NCI-H187 treated with DMSO at 0.1 percent for 48 hours (cell line): Measurements from ENCODE around the gene TAGAP.

ENCODE experiments used
- DNase-seq: peaks from one replicate; lab custom pipeline; 2025; lab: John Stamatoyannopoulos, UW

Gene TAGAP

DNA sequence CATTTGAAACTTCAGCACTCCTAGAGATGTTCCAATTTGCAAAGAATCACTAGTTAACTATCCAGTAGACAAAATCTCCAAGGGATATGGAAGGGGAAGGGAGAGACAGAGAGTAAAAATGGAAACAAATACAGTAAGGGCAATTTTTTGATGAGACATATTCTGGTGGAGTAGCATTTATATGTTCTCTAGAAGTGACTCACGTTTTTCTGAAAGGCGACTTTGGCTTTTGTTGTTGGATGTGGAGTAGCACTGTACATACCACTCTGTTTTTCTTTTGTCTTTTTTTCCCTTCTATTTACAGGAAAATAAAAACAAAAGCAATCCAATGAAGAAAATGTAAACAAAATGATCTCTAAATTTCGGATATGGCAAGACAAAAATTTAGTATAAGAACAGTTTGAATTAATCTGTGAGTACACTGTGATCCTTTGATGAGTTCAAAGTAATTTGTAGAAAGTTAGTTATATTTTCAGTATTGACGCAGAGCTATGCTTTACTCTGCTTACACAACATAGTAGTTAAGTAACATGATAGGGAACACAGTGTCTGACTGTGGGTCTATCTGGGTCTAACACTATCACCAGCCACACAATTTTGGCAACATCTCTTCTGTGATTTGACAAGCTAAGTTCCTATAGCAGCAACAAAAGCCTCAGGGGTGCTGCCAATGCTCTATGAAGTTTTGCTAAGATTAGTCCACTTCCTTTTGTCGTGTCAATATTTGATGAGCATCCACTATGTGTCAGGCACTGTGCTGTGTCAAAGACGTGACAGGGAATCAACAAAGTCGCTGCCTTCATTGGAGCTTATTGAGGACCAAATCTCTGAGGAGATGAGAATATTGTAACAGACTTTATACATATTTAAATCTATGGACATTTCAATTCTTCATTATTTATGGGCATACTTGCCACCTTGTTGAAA is 27.3 kb upstream of the TAGAP start:
- DNase-seq = no peak

- no peak for DNase-seq
Measured at GRCh38 chr6:159068904-159069578, 24.2 kb upstream of the TAGAP start.

DNA sequence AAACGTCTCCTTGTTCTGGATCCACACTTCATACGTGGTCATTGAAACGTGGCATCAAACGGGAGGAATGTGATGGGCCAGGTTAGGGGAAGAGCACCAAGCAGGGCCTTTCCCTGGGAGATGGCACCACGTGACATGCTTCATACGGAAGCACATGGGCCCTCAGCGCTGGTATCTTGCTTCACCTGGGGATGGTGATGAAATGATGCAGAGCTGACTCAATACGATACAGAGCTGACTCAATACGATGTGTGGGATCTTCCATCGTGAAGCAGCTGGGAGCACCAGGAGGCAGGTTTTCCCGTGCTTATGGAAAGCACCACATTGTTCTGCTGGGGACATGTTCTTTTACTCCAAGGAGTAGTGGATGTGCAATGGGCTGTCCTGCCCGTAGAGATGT is 22.5 kb upstream of the TAGAP start:
- DNase-seq = no peak

- DNase-seq = no peak
Measured at GRCh38 chr6:159066483-159066882, 21.7 kb upstream of the TAGAP start.

DNA sequence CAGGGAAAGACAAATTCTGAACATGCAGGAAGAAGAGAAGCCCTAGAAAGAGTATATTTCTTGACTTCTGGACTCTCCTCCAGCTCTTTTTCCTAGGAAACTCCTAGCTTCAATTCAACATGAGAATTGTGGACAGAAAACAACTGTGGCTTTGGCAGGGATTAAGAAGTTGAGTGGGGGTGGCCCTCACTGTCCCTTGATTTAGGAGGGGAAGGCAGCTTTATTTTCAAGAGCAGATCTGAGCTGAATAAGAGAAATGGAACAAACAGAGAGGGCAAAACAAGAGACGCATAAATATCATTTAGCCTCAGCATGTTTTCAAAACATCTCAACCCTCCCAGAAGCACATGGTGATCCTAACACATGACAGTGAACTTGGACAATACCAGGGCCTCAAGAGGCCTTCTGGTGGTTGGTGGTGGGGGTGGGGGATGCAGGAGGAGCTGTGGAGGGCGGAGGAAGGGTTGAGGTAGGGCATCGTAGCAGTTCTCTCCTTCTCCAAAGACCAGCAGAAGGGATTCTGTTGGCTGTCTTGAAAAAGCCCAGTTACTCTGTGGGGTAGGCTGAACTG is 21.1 kb upstream of the TAGAP start:
- DNase-seq = no peak

DNA sequence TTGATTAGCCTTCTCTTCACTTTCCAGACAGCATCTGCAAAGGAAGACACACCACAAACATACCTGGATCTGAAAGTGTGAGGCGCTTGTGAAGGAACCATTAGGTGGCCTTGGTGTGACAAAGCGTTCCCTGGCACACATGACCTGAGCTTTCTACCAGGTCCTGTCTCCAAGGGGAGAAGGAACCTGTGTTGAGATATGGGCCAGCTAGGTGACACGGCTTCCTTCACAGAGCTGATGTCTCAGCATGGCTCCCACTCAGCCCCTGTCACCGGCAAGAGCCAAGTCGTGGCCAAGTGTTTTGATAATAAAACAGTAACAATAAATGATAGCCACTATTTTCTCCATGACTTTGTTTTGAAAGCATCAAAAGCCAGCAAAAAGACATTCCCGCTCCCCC is 20.3 kb upstream of the TAGAP start:
- no peak for DNase-seq

GRCh38 chr6:159064477-159064876 is 19.7 kb upstream of the TAGAP start:
- no peak for DNase-seq

GRCh38 chr6:159063549-159063948 is 18.8 kb upstream of the TAGAP start:
- no peak for DNase-seq

- DNase-seq = no peak
Measured at GRCh38 chr6:159062976-159063375, 18.2 kb upstream of the TAGAP start.

DNA sequence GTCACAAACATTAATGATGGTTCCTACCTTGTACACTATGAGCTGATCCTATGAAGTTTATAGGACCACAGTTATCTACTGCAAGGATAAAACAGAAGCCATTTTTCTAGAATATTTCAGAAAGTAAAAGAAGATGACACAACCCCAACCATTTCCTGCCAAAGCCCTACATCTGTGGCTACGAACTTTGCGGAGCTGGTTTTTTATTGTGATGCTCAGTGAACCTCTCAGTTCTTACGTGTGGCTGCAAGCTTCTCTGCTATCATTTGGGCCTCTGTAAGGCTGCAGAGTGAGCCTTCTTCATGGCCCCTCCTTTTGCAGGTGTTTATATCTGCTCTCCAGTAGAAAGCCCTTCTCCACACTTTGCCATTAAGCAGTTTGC is 17.8 kb upstream of the TAGAP start:
- no peak for DNase-seq

DNA sequence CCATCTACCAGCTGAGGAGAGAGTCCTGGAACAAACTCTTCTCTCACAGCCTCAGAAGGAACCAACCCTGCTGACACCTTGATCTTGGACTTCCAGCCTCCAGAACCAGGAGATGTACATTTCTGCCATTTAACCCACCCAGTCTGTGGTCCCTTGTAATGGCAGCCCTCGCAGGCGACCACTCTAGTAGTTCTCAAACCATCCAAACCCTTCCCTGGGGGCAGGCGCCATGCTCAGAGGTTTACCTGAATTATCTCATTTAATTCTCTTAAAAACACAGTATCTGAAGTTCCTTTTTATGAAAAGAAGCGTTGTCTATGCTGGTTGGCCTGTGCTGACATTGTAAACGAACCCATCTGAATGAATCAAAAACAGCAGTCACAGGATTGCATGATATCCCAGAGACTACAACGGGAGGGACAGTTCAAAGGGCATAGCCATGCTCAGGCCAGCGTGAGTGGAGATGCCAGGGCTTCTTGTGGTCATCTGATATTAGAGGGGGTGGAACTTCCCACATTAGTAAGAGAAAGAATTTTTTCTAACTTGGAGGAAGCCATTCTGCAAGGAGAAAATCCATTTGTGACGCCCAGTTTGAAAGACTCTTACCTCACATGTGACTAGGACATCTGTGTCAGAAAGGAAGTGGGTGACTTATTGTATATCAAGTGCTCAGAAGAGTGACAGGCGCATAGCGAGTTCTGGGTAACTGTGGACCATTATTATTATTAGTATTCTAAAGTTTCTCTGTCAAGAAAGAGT is 17.2 kb upstream of the TAGAP start:
- no peak for DNase-seq

GRCh38 chr6:159061146-159061545 is 16.4 kb upstream of the TAGAP start:
- no peak for DNase-seq

DNA sequence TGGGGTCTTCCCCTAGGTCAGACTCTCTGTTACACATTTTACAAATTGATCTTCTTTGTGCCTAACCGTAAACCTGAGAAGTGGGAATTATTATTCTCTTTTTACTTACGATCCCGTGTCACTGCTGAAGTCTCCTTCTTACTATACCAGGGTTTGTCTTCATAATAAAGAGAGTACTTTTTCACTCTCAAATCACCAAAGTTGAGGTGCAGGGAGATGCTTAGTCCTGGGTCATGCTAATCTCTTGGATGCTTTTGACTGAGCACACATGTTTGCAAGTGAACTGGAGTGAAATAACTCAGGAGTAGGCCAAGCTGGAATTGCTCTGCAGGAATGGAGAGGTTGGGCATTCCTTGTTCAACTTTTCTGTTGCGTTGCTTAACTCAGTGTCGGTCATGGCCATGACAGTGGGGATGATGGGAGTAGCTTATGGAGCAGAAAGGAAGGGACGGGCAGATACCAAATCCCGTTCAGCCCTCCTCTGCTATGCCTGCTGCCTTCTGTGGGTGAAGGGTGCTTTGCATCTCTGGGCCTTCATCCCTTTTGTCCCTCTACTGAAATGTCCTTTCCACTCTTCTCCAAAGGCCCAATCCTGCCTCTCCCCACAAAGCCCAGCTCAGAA is 15.2 kb upstream of the TAGAP start:
- no peak for DNase-seq

GRCh38 chr6:159059141-159059540 is 14.3 kb upstream of the TAGAP start:
- DNase-seq = no peak

DNA sequence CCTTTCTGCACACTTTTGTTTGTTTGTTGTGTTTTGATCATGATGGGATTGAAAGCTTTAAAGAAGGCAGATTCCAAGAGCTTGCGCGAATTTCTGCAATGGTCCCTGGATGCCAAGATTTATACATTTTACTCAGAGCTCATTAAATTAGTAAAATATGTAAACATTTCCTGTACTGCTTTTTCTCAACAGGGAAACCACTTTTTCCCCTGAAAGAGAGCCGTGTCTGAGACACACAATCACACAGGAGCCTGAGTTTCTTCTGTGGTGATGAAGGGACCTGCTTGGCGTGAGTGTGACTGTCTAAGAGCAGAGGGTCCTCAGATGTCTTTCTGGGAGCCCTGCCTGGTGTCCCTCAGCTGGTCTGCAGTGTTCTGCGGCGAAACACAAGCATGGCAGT is 12.1 kb upstream of the TAGAP start:
- DNase-seq = no peak

DNA sequence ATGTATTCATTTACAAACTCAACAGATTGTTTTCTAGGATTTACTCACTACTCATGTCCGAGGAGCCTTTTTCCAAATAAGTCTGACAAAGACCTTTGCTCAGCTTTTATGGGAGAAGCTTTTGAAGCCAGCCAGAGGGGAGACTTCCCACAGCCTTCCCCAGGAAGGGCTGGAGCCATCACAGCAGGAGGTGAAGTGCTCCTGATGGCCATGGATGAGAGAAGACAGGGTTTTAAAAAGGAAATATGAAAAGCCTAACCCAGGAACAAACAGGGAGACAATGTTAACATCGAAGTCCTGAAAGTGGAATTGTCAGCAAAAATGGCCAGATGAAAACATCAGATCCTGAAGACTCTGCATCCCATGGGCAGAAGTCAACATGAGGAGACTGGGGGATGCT is 11.6 kb upstream of the TAGAP start:
- DNase-seq = no peak

DNA sequence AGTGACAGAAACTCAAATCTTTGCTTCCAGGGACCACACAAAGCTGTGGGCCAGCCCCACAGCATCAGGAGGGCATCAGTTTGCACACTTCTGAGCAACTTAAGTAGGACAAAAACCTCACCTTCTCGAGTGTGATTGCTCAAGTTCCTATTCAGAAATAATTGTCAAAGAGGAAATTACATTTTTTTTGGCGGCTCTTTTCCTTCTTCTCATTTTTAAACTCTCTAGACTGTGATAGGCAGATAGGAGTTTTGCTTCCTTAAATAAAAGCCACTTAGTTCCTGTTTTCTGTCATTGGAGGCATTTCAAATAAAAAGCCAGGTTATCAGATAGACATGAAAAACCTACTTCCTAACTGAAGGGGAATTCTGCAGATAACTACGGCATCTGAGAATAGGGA is 11.2 kb upstream of the TAGAP start:
- no peak for DNase-seq

- no peak for DNase-seq
Measured at GRCh38 chr6:159053781-159054398, 9.1 kb upstream of the TAGAP start.

GRCh38 chr6:159052720-159053119 is 7.9 kb upstream of the TAGAP start:
- no peak for DNase-seq

DNA sequence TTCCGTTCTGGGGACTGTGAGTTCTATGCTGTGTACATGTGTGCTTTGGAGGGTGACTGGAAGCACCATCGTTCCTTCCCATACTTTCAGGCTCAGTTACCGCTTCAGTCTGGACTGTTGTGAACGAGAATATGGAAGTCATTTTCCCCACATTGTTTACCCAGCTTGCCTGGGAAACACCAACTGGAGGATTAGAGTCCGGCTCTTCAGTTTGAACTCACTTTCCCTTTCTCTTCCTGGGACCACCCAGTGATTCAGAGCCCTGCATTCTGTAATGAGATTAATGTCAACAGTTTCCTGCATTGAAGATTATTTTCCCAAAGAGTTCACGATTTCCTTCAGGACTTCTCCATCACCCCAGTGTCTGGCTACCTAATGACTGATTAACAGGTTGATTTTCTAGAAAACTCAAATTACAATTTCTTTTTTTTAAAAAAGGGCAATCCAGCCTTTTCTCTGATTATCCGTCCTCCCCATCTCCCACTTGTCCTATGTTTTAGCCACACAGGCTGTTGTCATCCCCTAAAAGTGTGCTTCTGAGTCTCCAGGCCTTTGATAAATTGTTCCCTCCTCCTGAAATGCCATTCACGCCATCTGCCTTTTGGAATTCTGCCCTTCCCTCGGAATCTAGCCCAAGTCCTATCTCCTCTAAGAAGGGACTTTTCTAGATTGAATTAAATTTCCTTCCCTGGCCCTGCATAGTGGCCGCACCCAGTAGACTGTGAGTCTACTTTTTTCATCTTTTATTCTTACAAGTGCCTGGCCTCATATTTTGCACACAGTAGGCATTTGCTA is 3.3 kb upstream of the TAGAP start:
- no peak for DNase-seq

GRCh38 chr6:159045801-159046200 is 1.0 kb upstream of the TAGAP start:
- no peak for DNase-seq
